ENCODE results near the gene SLC23A2. TPM values are rescaled to one million over a fixed set of nuclear protein-coding genes. Genes with fewer than 3 reads are reported as not detected.

Gene SLC23A2
- polyA plus RNA-seq, 1 donor from 2014 or later: 38.3 TPM

- H3K9ac ChIP-seq (ENCODE audit: low read length): no peak overlapping the region
- no peak overlapping the region for H3K4me3 ChIP-seq (ENCODE audit: low read length)
Observed at GRCh38 chr20:4838526-4838925, 162.8 kb downstream of the SLC23A2 start.

GRCh38 chr20:4837760-4838159, 163.6 kb downstream of the SLC23A2 start:
- Histone ChIP-seq H3K9ac (ENCODE audit: low read length) (no peak overlapping the region), H3K27me3 (ENCODE audit: insufficient read depth, low read depth, low read length) (no peaks in the 10 kb centered on the region), H3F3A (ENCODE audit: insufficient read depth, low read length, poor library complexity, severe bottlenecking) (no peaks in the 10 kb centered on the region), H3K4me3 (ENCODE audit: low read length) (no peak overlapping the region), H4K20me1 (ENCODE audit: insufficient read depth) (no peaks in the 10 kb centered on the region), H3K27ac (ENCODE audit: low read length) (no peak overlapping the region), H2AFZ (ENCODE audit: low read depth, low read length) (no peak overlapping the region), H3K36me3 (ENCODE audit: insufficient read depth, low read length) (no peaks in the 10 kb centered on the region), H3K9me2 (ENCODE audit: insufficient read depth, low read length) (no peaks in the 10 kb centered on the region), H3K9me3 (ENCODE audit: low read length) (peaks cover 8% of the 10 kb centered on the region), H3K79me2 (replicated peaks; ENCODE audit: insufficient read depth, low read length) (no peaks in the 10 kb centered on the region), H3K4me2 (ENCODE audit: low read length) (no peak overlapping the region)
- no peak for TF ChIP-seq SMC3 (conservative IDR thresholded peaks at IDR 0.05; ENCODE audit: poor library complexity)

More at GRCh38 chr20:4838526-4838925, 162.8 kb downstream of the SLC23A2 start:
- Histone ChIP-seq H3K9me2 (ENCODE audit: insufficient read depth, low read length) (no peaks in the 10 kb centered on the region), H2AFZ (ENCODE audit: low read depth, low read length) (no peak overlapping the region), H3K36me3 (ENCODE audit: insufficient read depth, low read length) (no peaks in the 10 kb centered on the region), H3F3A (ENCODE audit: insufficient read depth, low read length, poor library complexity, severe bottlenecking) (no peaks in the 10 kb centered on the region), H3K9me3 (ENCODE audit: low read length) (peaks cover 8% of the 10 kb centered on the region), H3K4me2 (ENCODE audit: low read length) (no peak overlapping the region), H3K27ac (ENCODE audit: low read length) (no peak overlapping the region), H3K79me2 (replicated peaks; ENCODE audit: insufficient read depth, low read length) (no peaks in the 10 kb centered on the region), H3K27me3 (ENCODE audit: insufficient read depth, low read depth, low read length) (no peaks in the 10 kb centered on the region), H4K20me1 (ENCODE audit: insufficient read depth) (no peaks in the 10 kb centered on the region)
- no peak for TF ChIP-seq EP300 (conservative IDR thresholded peaks at IDR 0.05; ENCODE audit: poor library complexity, severe bottlenecking)
- no peak for TF ChIP-seq POLR2AphosphoS5 (IDR thresholded peaks at IDR 0.05)
- no peak for TF ChIP-seq TAF1 (IDR thresholded peaks at IDR 0.05; ENCODE audit: low read depth)
- no peak for TF ChIP-seq REST (IDR thresholded peaks at IDR 0.05; ENCODE audit: borderline replicate concordance)
- no peak for TF ChIP-seq MXI1 (conservative IDR thresholded peaks at IDR 0.05; ENCODE audit: poor library complexity, severe bottlenecking)
- TF ChIP-seq RAD21 (conservative IDR thresholded peaks at IDR 0.05): no peak
- TF ChIP-seq CTCF (IDR thresholded peaks at IDR 0.05; ENCODE audit: poor library complexity, severe bottlenecking): no peak
- no peak for TF ChIP-seq SMC3 (conservative IDR thresholded peaks at IDR 0.05; ENCODE audit: poor library complexity)
- no peak for TF ChIP-seq EZH2 (IDR thresholded peaks at IDR 0.05; ENCODE audit: borderline replicate concordance, insufficient read depth, low read length, poor library complexity, severe bottlenecking)

GRCh38 chr20:4836935-4837334, 164.4 kb downstream of the SLC23A2 start:
- no peaks in the 10 kb centered on the region for H3K36me3 ChIP-seq (ENCODE audit: insufficient read depth, low read length)
- no peak overlapping the region for H3K4me3 ChIP-seq (ENCODE audit: low read length)
- no peaks in the 10 kb centered on the region for H3F3A ChIP-seq (ENCODE audit: insufficient read depth, low read length, poor library complexity, severe bottlenecking)
- no peak overlapping the region for H3K4me2 ChIP-seq (ENCODE audit: low read length)
- TF ChIP-seq POLR2AphosphoS5 (IDR thresholded peaks at IDR 0.05): no peak
- TF ChIP-seq SMC3 (conservative IDR thresholded peaks at IDR 0.05; ENCODE audit: poor library complexity): no peak
- no peak for TF ChIP-seq TAF1 (IDR thresholded peaks at IDR 0.05; ENCODE audit: low read depth)
- no peak for TF ChIP-seq EP300 (conservative IDR thresholded peaks at IDR 0.05; ENCODE audit: poor library complexity, severe bottlenecking)
- no peak for TF ChIP-seq CTCF (IDR thresholded peaks at IDR 0.05; ENCODE audit: poor library complexity, severe bottlenecking)
- TF ChIP-seq EZH2 (IDR thresholded peaks at IDR 0.05; ENCODE audit: borderline replicate concordance, insufficient read depth, low read length, poor library complexity, severe bottlenecking): no peak
- TF ChIP-seq REST (IDR thresholded peaks at IDR 0.05; ENCODE audit: borderline replicate concordance): no peak
- TF ChIP-seq RAD21 (conservative IDR thresholded peaks at IDR 0.05): no peak
- TF ChIP-seq MXI1 (conservative IDR thresholded peaks at IDR 0.05; ENCODE audit: poor library complexity, severe bottlenecking): no peak
- no peak overlapping the region for H2AFZ ChIP-seq (ENCODE audit: low read depth, low read length)
- no peak overlapping the region for H3K27ac ChIP-seq (ENCODE audit: low read length)
- H3K9me3 ChIP-seq (ENCODE audit: low read length): peaks cover 8% of the 10 kb centered on the region
- no peaks in the 10 kb centered on the region for H3K79me2 ChIP-seq (replicated peaks; ENCODE audit: insufficient read depth, low read length)
- no peaks in the 10 kb centered on the region for H4K20me1 ChIP-seq (ENCODE audit: insufficient read depth)
- H3K9me2 ChIP-seq (ENCODE audit: insufficient read depth, low read length): no peaks in the 10 kb centered on the region
- H3K27me3 ChIP-seq (ENCODE audit: insufficient read depth, low read depth, low read length): no peaks in the 10 kb centered on the region
- no peak overlapping the region for H3K9ac ChIP-seq (ENCODE audit: low read length)

Measured in neural cell (in vitro differentiated cells).